ENCODE results near the gene POLR2M. TPM values are rescaled to one million over a fixed set of nuclear protein-coding genes. Genes with fewer than 3 reads are reported as not detected.

Gene POLR2M
- total RNA-seq, result 154 and 416 TPM in 2 replicates

DNA sequence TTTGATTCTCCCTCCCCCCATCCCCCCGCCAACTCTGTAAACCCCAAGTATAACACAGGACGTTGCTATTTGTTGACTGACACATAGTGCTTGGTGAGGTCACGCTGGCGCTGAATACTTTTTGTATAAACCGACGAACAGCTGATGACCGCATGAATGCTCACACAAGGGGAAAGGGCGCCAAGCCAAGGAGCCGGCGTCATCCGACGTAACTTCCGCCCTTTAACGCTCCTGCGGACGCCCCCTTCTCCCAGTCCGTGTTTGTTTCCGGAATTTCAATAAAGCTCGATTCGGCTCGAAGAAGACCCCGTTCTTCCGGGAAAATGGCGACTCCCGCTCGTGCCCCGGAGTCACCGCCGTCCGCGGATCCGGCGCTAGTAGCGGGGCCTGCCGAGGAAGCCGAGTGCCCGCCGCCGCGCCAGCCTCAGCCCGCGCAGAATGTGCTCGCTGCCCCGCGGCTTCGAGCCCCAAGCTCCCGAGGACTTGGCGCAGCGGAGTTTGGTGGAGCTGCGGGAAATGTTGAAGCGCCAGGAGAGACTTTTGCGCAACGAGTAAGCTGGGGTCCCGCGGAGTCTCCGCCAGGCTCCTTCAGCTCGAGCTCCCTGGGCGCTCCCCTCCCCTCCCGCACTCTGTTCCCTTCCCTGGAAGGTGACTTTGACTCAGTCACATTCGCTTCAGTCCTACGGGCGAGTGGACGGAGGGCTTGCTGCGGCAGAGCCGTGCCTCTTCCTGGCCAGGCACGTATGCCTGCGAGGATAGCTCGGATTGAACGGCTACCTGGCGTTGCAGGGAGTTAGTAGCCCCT is at the start of gene POLR2M:
POLR2M (plus strand) TSS at position 310 of the 805 bp plus-strand sequence; CDS start at position 439, 129 bp downstream.
- Histone ChIP-seq H4K20me1 (ENCODE audit: insufficient read depth, low read length) (peaks cover 12% of the 10 kb centered on the region), H3K27me3 (ENCODE audit: insufficient read depth, low read length) (no peaks in the 10 kb centered on the region), H3K79me2 (ENCODE audit: insufficient read depth, low read length) (peaks cover 52% of the 10 kb centered on the region), H3K4me1 (ENCODE audit: insufficient read depth, low read length) (peaks cover 14% of the 10 kb centered on the region), H3K36me3 (ENCODE audit: insufficient read depth, low read length) (peaks cover 25% of the 10 kb centered on the region), H3K9me3 (ENCODE audit: low read depth, low read length) (no peaks in the 10 kb centered on the region), H3K4me2 (ENCODE audit: insufficient read depth, low read length) (peak within 1 kb of the TSS; percentile 74), H3K4me3 (ENCODE audit: insufficient read depth, low read length) (peak within 1 kb of the TSS; percentile 85), H2AFZ (ENCODE audit: low read length) (peak within 1 kb of the TSS; percentile 89), H3K27ac (ENCODE audit: low read depth, low read length) (peak within 1 kb of the TSS; percentile 85)
- TF ChIP-seq, protein P1, sequence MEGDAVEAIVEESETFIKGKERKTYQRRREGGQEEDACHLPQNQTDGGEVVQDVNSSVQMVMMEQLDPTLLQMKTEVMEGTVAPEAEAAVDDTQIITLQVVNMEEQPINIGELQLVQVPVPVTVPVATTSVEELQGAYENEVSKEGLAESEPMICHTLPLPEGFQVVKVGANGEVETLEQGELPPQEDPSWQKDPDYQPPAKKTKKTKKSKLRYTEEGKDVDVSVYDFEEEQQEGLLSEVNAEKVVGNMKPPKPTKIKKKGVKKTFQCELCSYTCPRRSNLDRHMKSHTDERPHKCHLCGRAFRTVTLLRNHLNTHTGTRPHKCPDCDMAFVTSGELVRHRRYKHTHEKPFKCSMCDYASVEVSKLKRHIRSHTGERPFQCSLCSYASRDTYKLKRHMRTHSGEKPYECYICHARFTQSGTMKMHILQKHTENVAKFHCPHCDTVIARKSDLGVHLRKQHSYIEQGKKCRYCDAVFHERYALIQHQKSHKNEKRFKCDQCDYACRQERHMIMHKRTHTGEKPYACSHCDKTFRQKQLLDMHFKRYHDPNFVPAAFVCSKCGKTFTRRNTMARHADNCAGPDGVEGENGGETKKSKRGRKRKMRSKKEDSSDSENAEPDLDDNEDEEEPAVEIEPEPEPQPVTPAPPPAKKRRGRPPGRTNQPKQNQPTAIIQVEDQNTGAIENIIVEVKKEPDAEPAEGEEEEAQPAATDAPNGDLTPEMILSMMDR (IDR thresholded peaks at IDR 0.05; ENCODE audit: extremely low read depth, low read depth, low read length), result no peak
- peak; percentile 89 for DNase-seq (ENCODE audit: insufficient read length, low spot score, missing footprints)

DNA sequence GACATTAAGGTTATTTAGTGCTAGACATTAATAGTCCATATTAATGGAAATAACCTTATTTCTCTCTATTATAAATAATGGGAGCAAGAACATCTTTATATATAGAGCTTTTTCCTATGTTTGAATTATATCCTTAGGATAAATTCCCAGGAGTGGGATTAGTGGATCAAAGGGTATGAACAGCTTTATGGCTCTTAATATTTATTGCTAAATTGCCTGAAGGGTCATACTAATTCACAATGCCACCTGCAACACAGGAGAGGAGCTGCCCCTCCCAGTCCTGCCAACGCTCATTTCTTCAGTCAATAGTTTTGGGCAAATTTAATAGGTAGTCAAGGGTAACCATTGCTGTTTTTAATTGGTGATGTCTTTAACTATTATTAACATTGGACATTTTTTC is 48.9 kb upstream of the POLR2M start:
- Histone ChIP-seq H3K4me2 (ENCODE audit: insufficient read depth, low read length) (no peak overlapping the region), H3K36me3 (ENCODE audit: insufficient read depth, low read length) (no peaks in the 10 kb centered on the region), H3K4me1 (ENCODE audit: insufficient read depth, low read length) (no peaks in the 10 kb centered on the region), H3K9me3 (ENCODE audit: low read depth, low read length) (no peaks in the 10 kb centered on the region), H3K79me2 (ENCODE audit: insufficient read depth, low read length) (no peaks in the 10 kb centered on the region), H3K4me3 (ENCODE audit: insufficient read depth, low read length) (no peak overlapping the region), H3K27ac (ENCODE audit: low read depth, low read length) (no peak overlapping the region), H2AFZ (ENCODE audit: low read length) (no peak overlapping the region), H4K20me1 (ENCODE audit: insufficient read depth, low read length) (no peaks in the 10 kb centered on the region), H3K27me3 (ENCODE audit: insufficient read depth, low read length) (peaks cover 43% of the 10 kb centered on the region)
- TF ChIP-seq, protein P1 (IDR thresholded peaks at IDR 0.05; ENCODE audit: extremely low read depth, low read depth, low read length), result no peak
- no peak for DNase-seq (ENCODE audit: insufficient read length, low spot score, missing footprints)

DNA sequence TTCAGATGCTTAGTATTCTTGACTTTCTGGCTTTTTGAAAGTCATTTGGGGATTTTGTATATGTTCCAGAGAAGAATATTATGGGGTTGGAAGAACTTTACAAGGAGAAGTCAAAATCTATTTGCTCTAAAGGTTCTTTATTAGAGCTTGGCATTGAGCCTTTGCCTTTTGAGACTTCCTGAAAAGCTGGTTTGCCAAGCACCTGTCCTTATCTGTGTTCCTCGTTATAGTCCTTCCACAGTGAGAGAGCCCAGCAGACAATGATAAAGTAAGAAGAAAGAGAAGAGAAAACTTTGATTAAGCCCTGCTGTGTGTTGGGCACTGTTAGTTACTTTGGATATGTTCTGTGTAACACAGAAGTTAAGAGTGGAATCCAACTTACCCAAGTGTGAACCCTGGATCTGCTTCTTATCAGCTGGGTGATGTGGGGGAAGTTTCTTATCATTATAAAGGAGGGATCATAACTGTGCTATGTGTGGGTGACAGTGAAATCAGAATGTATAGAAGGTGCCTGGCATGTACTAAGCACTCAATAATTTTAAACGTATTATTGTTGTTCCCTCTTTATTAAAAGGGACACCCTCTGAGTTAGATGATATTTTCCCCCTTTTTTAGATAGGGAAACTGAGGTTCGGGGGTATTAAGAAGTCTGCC is 44.3 kb upstream of the POLR2M start:
- Histone ChIP-seq H3K27me3 (ENCODE audit: insufficient read depth, low read length) (peaks cover 34% of the 10 kb centered on the region), H3K27ac (ENCODE audit: low read depth, low read length) (no peak overlapping the region), H3K79me2 (ENCODE audit: insufficient read depth, low read length) (no peaks in the 10 kb centered on the region), H3K4me2 (ENCODE audit: insufficient read depth, low read length) (no peak overlapping the region), H3K4me3 (ENCODE audit: insufficient read depth, low read length) (no peak overlapping the region), H2AFZ (ENCODE audit: low read length) (no peak overlapping the region), H4K20me1 (ENCODE audit: insufficient read depth, low read length) (no peaks in the 10 kb centered on the region), H3K9me3 (ENCODE audit: low read depth, low read length) (no peaks in the 10 kb centered on the region), H3K36me3 (ENCODE audit: insufficient read depth, low read length) (no peaks in the 10 kb centered on the region), H3K4me1 (ENCODE audit: insufficient read depth, low read length) (peaks cover 2% of the 10 kb centered on the region)
- no peak for DNase-seq (ENCODE audit: insufficient read length, low spot score, missing footprints)
- TF ChIP-seq, protein P1 (IDR thresholded peaks at IDR 0.05; ENCODE audit: extremely low read depth, low read depth, low read length), result no peak

DNA sequence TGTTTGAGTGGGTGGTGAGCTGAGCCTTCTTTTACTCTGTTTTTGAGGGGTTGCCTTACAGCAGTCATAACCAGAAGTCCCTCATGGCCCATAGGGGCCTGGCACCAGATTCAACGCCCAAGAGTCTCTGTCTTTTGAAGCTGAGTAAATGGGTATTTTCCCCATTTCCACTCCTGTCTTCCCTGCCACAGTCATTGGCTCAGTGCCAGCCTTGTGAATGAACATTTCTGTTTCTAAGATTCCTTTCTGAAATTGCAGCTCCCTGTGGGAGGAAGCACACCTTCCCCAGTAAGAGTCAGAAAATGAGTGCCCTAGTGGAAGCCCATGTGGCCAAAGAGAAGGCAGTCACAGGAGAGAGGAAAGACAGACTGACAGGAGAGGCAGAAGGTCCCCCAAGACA is 43.7 kb upstream of the POLR2M start:
- Histone ChIP-seq H4K20me1 (ENCODE audit: insufficient read depth, low read length) (no peaks in the 10 kb centered on the region), H3K27me3 (ENCODE audit: insufficient read depth, low read length) (peaks cover 32% of the 10 kb centered on the region), H3K4me2 (ENCODE audit: insufficient read depth, low read length) (no peak overlapping the region), H2AFZ (ENCODE audit: low read length) (no peak overlapping the region), H3K27ac (ENCODE audit: low read depth, low read length) (no peak overlapping the region), H3K4me3 (ENCODE audit: insufficient read depth, low read length) (no peak overlapping the region), H3K79me2 (ENCODE audit: insufficient read depth, low read length) (no peaks in the 10 kb centered on the region), H3K36me3 (ENCODE audit: insufficient read depth, low read length) (no peaks in the 10 kb centered on the region), H3K9me3 (ENCODE audit: low read depth, low read length) (no peaks in the 10 kb centered on the region), H3K4me1 (ENCODE audit: insufficient read depth, low read length) (peaks cover 7% of the 10 kb centered on the region)
- no peak for DNase-seq (ENCODE audit: insufficient read length, low spot score, missing footprints)
- TF ChIP-seq, protein P1 (IDR thresholded peaks at IDR 0.05; ENCODE audit: extremely low read depth, low read depth, low read length), result no peak
